ENCODE measurements around the gene PARP8.
"Not testable (repeated sequence)": the region's sequence is repeated elsewhere in the genome, so short reads cannot be mapped to it uniquely, and the experiment has no call there.

DNA sequence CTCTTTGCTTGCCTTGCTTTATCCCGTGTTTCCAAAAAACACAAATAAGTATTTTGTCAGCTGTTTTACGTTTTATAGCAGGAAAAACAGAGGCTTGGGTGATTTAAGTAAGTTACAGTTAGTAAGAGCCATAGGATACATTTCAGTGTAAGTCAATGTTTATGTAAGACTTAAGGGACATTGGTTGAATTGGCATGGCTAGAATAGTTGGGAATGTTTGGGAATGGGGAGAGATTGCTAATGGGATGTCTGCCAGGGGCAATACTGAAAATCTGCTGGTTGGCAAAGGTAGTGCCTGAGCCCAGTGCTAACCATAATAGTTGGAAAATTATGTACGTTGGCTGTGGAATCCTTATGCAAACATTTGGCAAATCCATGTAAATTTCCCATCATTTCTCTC is 7.0 kb downstream of the PARP8 start:
- TF ChIP-seq, protein P1, sequence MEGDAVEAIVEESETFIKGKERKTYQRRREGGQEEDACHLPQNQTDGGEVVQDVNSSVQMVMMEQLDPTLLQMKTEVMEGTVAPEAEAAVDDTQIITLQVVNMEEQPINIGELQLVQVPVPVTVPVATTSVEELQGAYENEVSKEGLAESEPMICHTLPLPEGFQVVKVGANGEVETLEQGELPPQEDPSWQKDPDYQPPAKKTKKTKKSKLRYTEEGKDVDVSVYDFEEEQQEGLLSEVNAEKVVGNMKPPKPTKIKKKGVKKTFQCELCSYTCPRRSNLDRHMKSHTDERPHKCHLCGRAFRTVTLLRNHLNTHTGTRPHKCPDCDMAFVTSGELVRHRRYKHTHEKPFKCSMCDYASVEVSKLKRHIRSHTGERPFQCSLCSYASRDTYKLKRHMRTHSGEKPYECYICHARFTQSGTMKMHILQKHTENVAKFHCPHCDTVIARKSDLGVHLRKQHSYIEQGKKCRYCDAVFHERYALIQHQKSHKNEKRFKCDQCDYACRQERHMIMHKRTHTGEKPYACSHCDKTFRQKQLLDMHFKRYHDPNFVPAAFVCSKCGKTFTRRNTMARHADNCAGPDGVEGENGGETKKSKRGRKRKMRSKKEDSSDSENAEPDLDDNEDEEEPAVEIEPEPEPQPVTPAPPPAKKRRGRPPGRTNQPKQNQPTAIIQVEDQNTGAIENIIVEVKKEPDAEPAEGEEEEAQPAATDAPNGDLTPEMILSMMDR (IDR thresholded peaks at IDR 0.05): not testable (repeated sequence)
- not testable (repeated sequence) for TF ChIP-seq POLR2A, POLR2AphosphoS5 (IDR thresholded peaks at IDR 0.05)
